GM12878 (cell line): ENCODE results near the gene LRRN2. TPM values are rescaled to one million over a fixed set of nuclear protein-coding genes. Genes with fewer than 3 reads are reported as not detected.

Source experiments
- ATAC-seq: fragments of 200-7000 bp; cut with Tn5 transposase; 3 replicates; pipeline ENCODE4 v1.9.1; 2020; ENCODE audit warnings: mild to moderate bottlenecking, moderate library complexity
- BruUV-seq: library from RNA; stranded (reverse); fragments of 400-500 nt; replicated peaks from 2 replicates; lab custom pipeline; 2021; lab: Mats Ljungman, UMichigan
- CTCF ChIA-PET: fragments of 300-600 bp; sonication (Branson Sonifier 250); formaldehyde crosslinking; extraction: SDS; loops from one replicate; lab custom pipeline; 2021; ENCODE audit warnings: inconsistent platforms; lab: Yijun Ruan, JAX
- POLR2A ChIA-PET: fragments of 350-600 bp; formaldehyde crosslinking; extraction: SDS; loops from one replicate; lab custom pipeline; 2021; ENCODE audit warnings: inconsistent platforms; lab: Charles Lee
- RAD21 ChIA-PET: fragments of 300-600 bp; sonication (Branson Sonifier 250); formaldehyde crosslinking; loops from one replicate; lab custom pipeline; 2023; ENCODE audit warnings: antibody characterized with exemption; ENCODE audit not compliant: unreplicated experiment; lab: Charles Lee
- SMC1A ChIA-PET: fragments of 300-600 bp; sonication (Branson Sonifier 250); formaldehyde crosslinking; loops from one replicate; lab custom pipeline; 2023; ENCODE audit not compliant: unreplicated experiment, uncharacterized antibody; lab: Charles Lee
- DNase-seq: peaks from one replicate; pipeline ENCODE4 v3.0.0-alpha.2; 2011; ENCODE audit warnings: low read depth, low spot score
- FAIRE-seq: peaks from 3 replicates; lab custom pipeline; 2011; peaks lifted over from hg19 to GRCh38; lab: Jason Lieb, UNC
- H2AFZ ChIP-seq: 2 replicates; pipeline ENCODE4 v1.6.0; 2011; ENCODE audit warnings: low read depth, low read length, control low read depth; ENCODE audit not compliant: control insufficient read depth
- H3K27ac ChIP-seq: 2 replicates; pipeline ENCODE4 v1.5.1; 2011; ENCODE audit warnings: control low read depth; ENCODE audit not compliant: control insufficient read depth, insufficient read depth
- H3K27me3 ChIP-seq, 2 experiments: replicated peaks in 1 of 2; 2 replicates each; pipeline versions ENCODE4 v1.6.0 to v1.6.1; 2011; ENCODE audit warnings: low read length in 1 of 2; ENCODE audit not compliant: control insufficient read depth in 2 of 2, insufficient read depth in 2 of 2
- H3K36me3 ChIP-seq, 2 experiments: 2 replicates each; pipeline ENCODE4 v1.5.1; 2011; ENCODE audit warnings: low read length in 1 of 2; ENCODE audit not compliant: control insufficient read depth in 2 of 2, insufficient read depth in 2 of 2
- H3K4me1 ChIP-seq: 2 replicates; pipeline ENCODE4 v1.6.1; 2011; ENCODE audit warnings: mild to moderate bottlenecking, low read length, moderate library complexity, mixed read lengths; ENCODE audit not compliant: control insufficient read depth, insufficient read depth
- H3K4me2 ChIP-seq: 2 replicates; pipeline ENCODE4 v1.6.0; 2011; ENCODE audit warnings: control low read depth; ENCODE audit not compliant: control insufficient read depth, insufficient read depth
- H3K4me3 ChIP-seq: fragments of 200-600 bp; sonication (generic); 2 replicates; pipeline ENCODE4 v1.5.1; 2016
- H3K79me2 ChIP-seq: 2 replicates; pipeline ENCODE4 v1.6.0; 2011; ENCODE audit warnings: low read length; ENCODE audit not compliant: control insufficient read depth, insufficient read depth
- H3K9ac ChIP-seq: 2 replicates; pipeline ENCODE4 v1.8.0; 2011; ENCODE audit warnings: low read length, control low read depth, mixed read lengths; ENCODE audit not compliant: control insufficient read depth, insufficient read depth
- H3K9me3 ChIP-seq: replicated peaks from 3 replicates; pipeline ENCODE4 v1.5.1; 2011; ENCODE audit warnings: mild to moderate bottlenecking, low read length; ENCODE audit not compliant: control insufficient read depth, insufficient read depth
- H4K20me1 ChIP-seq: 2 replicates; pipeline ENCODE4 v1.6.0; 2011; ENCODE audit not compliant: control insufficient read depth, insufficient read depth
- ATF2 ChIP-seq: IDR thresholded peaks from 2 replicates; pipeline ENCODE4 v1.6.1; 2012; ENCODE audit warnings: low read length, inconsistent platforms
- IKZF1 ChIP-seq: fragments of 450-650 bp; conservative IDR thresholded peaks from 2 replicates; pipeline ENCODE4 v1.6.1; 2017; ENCODE audit warnings: antibody characterized with exemption, mild to moderate bottlenecking
- MXI1 ChIP-seq: fragments of 150-350 bp; IDR thresholded peaks from 2 replicates; pipeline ENCODE4 v1.6.1; 2011; ENCODE audit warnings: low read depth, mild to moderate bottlenecking, inconsistent platforms, low read length, improper control_type of control experiment
- NR2C2 ChIP-seq: IDR thresholded peaks from 2 replicates; pipeline ENCODE4 v1.6.1; 2011; ENCODE audit warnings: borderline replicate concordance, low read depth; ENCODE audit not compliant: control insufficient read depth, insufficient read length
- PAX8 ChIP-seq: fragments of 450-650 bp; IDR thresholded peaks from 2 replicates; pipeline ENCODE4 v1.6.1; 2017; ENCODE audit warnings: mild to moderate bottlenecking, moderate library complexity
- RAD21 ChIP-seq: IDR thresholded peaks from 2 replicates; pipeline ENCODE4 v1.6.1; 2011; ENCODE audit warnings: mild to moderate bottlenecking, low read depth, low read length, moderate library complexity; ENCODE audit not compliant: insufficient read depth
- SP1 ChIP-seq: IDR thresholded peaks from one replicate; pipeline ENCODE4 v1.6.1; 2011; ENCODE audit warnings: low read depth, low read length
- TAF1 ChIP-seq: IDR thresholded peaks from 2 replicates; pipeline ENCODE4 v1.6.1; 2011; ENCODE audit warnings: mild to moderate bottlenecking, low read depth, low read length, borderline replicate concordance
- TARDBP ChIP-seq: IDR thresholded peaks from 2 replicates; pipeline ENCODE4 v1.6.1; 2016; ENCODE audit warnings: borderline replicate concordance
- WGBS: methylation state at CpG from one replicate; pipeline ENCODE4 v1.1.6; 2016; ENCODE audit warnings: low lambda C conversion rate; ENCODE audit not compliant: insufficient replicate concordance, insufficient coverage; ENCODE audit errors: missing lambda C conversion rate; 5-methylcytosine and 5-hydroxymethylcytosine counted together
- in situ Hi-C: fragments of 300-500 bp; cut with MboI; formaldehyde crosslinking; loops from 9 replicates; pipeline ENCODE4 v1.14.3; 2018; ENCODE audit warnings: mixed read lengths
- intact Hi-C: fragments of 100-400 bp; cut with micrococcal nuclease; formaldehyde crosslinking; loops from one replicate; pipeline ENCODE4 v1.14.2; 2022; ENCODE audit not compliant: unreplicated experiment
- polyA plus RNA-seq, 11 experiments: library from polyadenylated mRNA; depleted of rRNA in 4 of 11; unstranded in 6 of 11; stranded (reverse) in 5 of 11; fragments of >200 nt; fragmentation: Nextera tagmentation in 4 of 11; fragmentation: Illumina TruSeq in 1 of 11; extraction: Ambion mirVana in 4 of 11; extraction: Trizol in 1 of 11; gene quantifications; 1 replicate in 1 of 11; 2 replicates in 10 of 11; pipeline versions ENCODE4 v1.2.1 to v1.2.3, GENCODE V29; 2011 to 2016; ENCODE audit warnings: inconsistent platforms in 2 of 11, missing spikeins in 2 of 11, low read depth in 1 of 11
- total RNA-seq, 4 experiments: library from RNA; depleted of rRNA in 3 of 4; stranded (reverse); fragments of >200 nt in 3 of 4; fragmentation: Illumina TruSeq in 1 of 4; extraction: Trizol in 1 of 4; gene quantifications; 2 replicates each; pipeline versions ENCODE4 v1.2.1 to v1.2.3, GENCODE V29; 2013 to 2021
- TF ChIP-seq, protein P1 (sequence below): fragments of 450-650 bp; IDR thresholded peaks from 2 replicates; pipeline ENCODE4 v1.6.1; 2016; ENCODE audit warnings: mild to moderate bottlenecking, moderate library complexity, borderline replicate concordance
- TF ChIP-seq, protein P2 (sequence below): fragments of 150-350 bp; IDR thresholded peaks from 2 replicates; pipeline ENCODE4 v1.6.1; 2014; ENCODE audit warnings: mild to moderate bottlenecking, low read depth, low read length

Gene LRRN2
- total and polyA plus RNA-seq, 10 of the 15 experiments (the other 5 are each of a cell fraction or from before 2014, with no cell fraction given) = not detected

DNA sequence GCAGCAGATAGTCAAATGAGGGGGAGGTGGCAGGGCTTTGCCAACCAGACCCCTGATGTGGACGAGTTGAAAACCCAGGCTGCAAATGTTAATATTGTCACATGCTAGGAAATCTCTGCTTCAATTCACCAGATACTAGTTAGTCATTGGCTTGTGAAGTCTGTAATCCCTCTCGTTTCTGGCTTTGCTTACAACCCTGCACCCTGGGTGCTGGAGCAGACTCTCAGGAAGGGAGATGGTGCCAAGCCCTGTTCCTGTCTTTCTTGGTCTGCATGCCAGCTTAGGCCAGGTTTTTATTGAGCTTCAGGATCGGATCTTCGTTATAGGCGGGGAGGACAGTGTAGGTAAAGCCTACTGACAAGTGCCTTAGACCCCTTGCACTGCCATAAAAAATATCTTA is 116.1 kb downstream of the LRRN2 start (continued):
- TF ChIP-seq, protein P1, sequence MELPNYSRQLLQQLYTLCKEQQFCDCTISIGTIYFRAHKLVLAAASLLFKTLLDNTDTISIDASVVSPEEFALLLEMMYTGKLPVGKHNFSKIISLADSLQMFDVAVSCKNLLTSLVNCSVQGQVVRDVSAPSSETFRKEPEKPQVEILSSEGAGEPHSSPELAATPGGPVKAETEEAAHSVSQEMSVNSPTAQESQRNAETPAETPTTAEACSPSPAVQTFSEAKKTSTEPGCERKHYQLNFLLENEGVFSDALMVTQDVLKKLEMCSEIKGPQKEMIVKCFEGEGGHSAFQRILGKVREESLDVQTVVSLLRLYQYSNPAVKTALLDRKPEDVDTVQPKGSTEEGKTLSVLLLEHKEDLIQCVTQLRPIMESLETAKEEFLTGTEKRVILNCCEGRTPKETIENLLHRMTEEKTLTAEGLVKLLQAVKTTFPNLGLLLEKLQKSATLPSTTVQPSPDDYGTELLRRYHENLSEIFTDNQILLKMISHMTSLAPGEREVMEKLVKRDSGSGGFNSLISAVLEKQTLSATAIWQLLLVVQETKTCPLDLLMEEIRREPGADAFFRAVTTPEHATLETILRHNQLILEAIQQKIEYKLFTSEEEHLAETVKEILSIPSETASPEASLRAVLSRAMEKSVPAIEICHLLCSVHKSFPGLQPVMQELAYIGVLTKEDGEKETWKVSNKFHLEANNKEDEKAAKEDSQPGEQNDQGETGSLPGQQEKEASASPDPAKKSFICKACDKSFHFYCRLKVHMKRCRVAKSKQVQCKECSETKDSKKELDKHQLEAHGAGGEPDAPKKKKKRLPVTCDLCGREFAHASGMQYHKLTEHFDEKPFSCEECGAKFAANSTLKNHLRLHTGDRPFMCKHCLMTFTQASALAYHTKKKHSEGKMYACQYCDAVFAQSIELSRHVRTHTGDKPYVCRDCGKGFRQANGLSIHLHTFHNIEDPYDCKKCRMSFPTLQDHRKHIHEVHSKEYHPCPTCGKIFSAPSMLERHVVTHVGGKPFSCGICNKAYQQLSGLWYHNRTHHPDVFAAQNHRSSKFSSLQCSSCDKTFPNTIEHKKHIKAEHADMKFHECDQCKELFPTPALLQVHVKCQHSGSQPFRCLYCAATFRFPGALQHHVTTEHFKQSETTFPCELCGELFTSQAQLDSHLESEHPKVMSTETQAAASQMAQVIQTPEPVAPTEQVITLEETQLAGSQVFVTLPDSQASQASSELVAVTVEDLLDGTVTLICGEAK = no peak
- TF ChIP-seq, all 136 proteins: peak for 0

- DNase-seq (no peak), FAIRE-seq (no peak), ATAC-seq (no peak)
- Histone ChIP-seq H3K4me3 (no peak overlapping the region), H3K36me3 (peaks cover 0 to 11% of the 10 kb centered on the region in 2 experiments; a peak in 1 of 4 replicates), H3K79me2 (no peaks in the 10 kb centered on the region), H3K4me2 (no peak overlapping the region), H2AFZ (no peak overlapping the region), H3K27ac (no peak overlapping the region), H3K9ac (no peak overlapping the region), H3K27me3 (no peaks in the 10 kb centered on the region), H3K4me1 (peaks cover 16% of the 10 kb centered on the region), H4K20me1 (0 out of 2 replicates have a peak, but pooled peaks cover 2% of the 10 kb centered on the region), H3K9me3 (no peaks in the 10 kb centered on the region)
- intact Hi-C loops (loop anchor here (5.0 to 10.0 kb wide), 3 partner anchors 61 to 376 kb away; no protein-coding TSS in a partner anchor), in situ Hi-C loops (loop anchor here (5.0 kb wide), 2 partner anchors 194 to 239 kb away; no protein-coding TSS in a partner anchor)
- no TSS peak for BruUV-seq
- RAD21 ChIA-PET = interaction anchor here (1.1 to 4.9 kb wide), 3 partner anchors 84 to 238 kb away, joined by 3 to 61 read pairs (median 12); no protein-coding TSS in a partner anchor
- CTCF ChIA-PET = interaction anchor here (3.8 to 11.0 kb wide), 4 partner anchors 9 to 237 kb away, joined by 37 to 279 read pairs (median 98); no protein-coding TSS in a partner anchor
- WGBS = 95% methylated on average over 9 of the region's 9 CpGs
- POLR2A ChIA-PET = no interaction called here
- SMC1A ChIA-PET = interaction anchor here (1.0 to 8.3 kb wide), 5 partner anchors 10 to 239 kb away, joined by 3 to 85 read pairs (median 4); no protein-coding TSS in a partner anchor
- no peak for TF ChIP-seq TAF1
- TF ChIP-seq NR2C2 = no peak
- TF ChIP-seq IKZF1 = no peak
- TF ChIP-seq TARDBP = no peak
- TF ChIP-seq, protein P2, sequence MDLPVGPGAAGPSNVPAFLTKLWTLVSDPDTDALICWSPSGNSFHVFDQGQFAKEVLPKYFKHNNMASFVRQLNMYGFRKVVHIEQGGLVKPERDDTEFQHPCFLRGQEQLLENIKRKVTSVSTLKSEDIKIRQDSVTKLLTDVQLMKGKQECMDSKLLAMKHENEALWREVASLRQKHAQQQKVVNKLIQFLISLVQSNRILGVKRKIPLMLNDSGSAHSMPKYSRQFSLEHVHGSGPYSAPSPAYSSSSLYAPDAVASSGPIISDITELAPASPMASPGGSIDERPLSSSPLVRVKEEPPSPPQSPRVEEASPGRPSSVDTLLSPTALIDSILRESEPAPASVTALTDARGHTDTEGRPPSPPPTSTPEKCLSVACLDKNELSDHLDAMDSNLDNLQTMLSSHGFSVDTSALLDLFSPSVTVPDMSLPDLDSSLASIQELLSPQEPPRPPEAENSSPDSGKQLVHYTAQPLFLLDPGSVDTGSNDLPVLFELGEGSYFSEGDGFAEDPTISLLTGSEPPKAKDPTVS = no peak
- no peak for TF ChIP-seq SP1
- TF ChIP-seq ATF2 = no peak
- TF ChIP-seq MXI1 = no peak
- TF ChIP-seq RAD21 = no peak
- no peak for TF ChIP-seq PAX8
Measured at GRCh38 chr1:204568576-204569315, 116.8 kb downstream of the LRRN2 start.
